ENCODE results near the gene GNG4. TPM values are rescaled to one million over a fixed set of nuclear protein-coding genes. Genes with fewer than 3 reads are reported as not detected.
A peak's percentile ranks its signal among the peaks of the same experiment; 100 is the strongest.
"Not testable (repeated sequence)": the region's sequence is repeated elsewhere in the genome, so short reads cannot be mapped to it uniquely, and the experiment has no call there.

Gene GNG4
- total RNA-seq, 1 experiment from 2014 or later, result 0.25 TPM

DNA sequence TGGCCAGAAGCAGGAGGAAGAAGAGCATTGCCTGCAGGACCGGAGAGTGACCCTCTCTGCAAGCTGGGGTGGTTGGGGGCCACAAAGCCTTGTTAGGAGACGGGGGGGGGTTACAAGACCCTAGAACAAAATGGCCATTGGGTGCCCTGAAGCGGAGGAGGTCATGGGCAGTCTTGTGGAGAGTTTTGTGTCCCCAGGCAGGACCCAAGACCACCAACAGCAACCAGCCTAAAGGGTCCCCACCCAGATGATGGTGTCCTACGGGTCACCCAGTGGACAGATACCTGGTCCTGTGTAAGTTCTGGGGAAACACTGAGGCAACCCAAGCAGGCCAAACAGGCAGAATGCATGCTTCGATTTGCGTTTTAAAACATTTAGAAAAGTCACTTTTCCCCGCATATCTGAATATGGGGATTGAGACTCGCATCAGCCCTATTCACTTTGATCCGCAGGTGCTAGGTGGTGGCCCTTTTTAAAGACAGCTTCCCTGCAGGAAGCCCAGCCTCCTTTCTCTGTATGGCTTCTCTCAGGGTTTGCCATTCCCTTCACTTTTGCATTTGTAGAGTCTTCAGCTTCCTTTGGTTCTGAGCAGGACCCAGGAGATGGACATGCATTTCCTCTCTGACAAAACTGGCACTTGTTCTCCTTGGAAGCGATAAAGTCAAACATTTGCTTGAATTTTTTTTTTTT is 21.1 kb downstream of the GNG4 start:
- DNase-seq (ENCODE audit: extremely low read depth, low read depth), result no peak

DNA sequence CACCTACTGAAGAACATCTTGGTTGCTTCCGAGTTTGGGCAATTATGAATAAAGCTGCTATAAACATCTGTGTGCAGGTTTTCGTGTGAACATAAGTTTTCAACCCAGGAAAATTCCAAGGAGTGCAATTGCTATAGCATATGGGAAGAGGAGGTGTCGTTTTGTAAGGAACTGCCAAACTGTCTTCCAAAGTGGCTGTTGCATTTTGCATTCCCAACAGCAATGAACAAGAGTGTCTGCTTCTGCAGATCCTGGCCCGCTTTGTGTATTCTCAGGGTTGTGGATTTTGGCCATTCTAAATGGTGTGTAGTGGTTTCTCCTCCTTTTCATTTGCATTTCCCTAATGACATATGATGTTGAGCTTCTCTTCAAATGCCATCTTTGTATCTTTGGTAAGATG is 23.8 kb downstream of the GNG4 start:
- DNase-seq (ENCODE audit: extremely low read depth, low read depth), result no peak

DNA sequence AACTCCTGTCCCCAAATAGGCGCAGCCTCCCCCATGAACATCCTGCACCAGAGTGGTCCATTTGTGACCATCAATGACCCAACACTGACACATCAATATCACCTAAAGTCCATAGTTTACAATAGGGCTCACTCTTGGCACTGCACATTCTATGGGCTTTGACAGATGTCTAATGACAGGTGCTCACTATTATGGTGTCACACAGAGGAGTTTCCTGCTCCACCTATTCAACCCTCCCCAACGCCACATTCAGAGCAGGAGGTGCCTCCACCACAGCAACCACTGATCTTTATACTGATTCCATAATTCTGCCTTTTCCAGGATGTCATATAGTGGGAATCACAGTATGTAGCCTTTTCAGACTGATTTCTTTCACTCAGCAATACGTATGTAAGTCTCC is 24.2 kb downstream of the GNG4 start:
- no peak for DNase-seq (ENCODE audit: extremely low read depth, low read depth)

DNA sequence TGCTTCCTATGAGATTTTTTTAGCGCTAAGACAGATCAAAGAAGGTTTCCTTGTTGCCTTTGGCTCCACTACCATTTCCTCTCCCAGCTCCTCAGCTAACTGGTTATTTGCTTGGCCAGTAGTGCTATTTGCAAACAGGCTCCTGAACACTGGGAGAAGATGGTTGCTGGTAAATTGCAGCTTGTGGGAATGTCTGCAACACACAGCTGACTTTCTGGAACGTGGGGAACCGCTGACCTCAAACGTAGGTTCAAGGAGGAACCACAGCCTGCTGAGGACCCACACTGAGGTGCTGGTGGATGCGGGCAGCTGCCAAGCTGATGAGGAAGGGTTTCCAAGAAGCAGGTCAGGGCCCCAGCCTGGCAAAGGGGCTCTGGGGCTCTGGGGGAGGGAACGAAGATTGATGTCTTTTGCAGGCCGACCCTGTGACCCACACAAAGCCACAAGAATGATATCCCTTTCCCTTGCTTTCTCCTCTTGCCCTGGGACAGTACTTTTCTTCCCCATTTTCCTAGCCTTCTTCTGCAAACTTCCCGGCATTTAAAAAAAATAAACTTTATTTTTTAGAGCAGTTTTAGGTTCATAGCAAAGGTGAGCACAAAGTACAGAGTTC is 24.8 kb downstream of the GNG4 start:
- DNase-seq (ENCODE audit: extremely low read depth, low read depth), result no peak

DNA sequence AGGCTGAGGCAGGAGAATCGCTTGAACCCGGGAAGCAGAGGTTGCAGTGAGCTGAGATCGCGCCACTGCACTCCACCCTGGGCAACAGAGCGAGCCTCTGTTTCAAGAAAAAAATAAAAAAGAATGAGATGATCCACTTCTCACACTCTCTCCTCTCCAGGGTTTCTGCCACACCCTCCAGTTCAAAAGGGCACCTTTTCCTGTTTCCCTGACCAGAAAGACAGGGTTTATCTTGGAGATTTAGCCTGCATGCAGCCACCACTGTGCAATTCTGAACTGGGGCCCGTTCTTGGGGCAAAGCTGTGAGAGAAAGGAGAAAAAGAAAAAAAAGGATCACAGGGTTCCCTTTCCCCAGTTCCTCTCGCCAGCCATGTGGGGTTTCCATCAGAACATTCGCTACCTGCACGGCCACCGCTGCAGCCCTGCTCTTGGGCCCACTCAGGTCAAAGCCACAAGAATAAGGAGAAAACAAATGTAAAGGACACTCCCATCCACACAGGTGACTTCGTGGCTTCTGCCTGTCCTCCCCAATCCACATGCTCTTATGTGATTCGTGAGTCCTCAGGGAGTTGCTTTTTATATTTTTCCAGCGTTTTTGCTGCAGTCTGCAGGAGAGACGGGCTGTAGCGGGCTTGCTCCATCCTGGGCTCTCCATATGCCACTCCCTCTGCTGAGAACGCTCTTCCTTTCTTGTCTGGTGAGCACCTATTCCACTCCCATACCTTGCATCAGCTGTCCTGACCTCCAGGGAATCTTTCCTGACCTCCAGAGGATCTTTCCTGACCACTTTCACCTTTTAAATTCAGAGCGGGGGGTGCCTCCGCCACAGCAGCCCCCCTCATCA is 26.4 kb downstream of the GNG4 start:
- DNase-seq (ENCODE audit: extremely low read depth, low read depth), result no peak

DNA sequence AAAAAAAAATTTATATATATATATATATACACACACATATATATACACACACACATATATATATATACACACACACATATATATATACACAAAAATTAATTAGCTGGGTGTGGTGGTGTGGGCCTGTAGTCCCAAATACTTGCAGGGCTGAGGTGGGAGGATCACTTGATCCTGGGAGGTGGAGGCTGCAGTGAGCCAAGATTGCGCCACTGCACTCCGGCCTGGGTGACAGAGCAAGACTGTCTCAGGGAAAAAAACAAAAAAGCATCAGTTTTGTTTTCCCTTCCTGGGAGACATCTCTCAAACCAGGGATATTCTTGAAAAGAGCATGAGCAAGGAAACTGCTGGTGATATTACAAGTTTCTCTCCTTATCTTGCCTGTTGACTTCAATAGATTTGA is 30.4 kb downstream of the GNG4 start:
- DNase-seq (ENCODE audit: extremely low read depth, low read depth), result not testable (repeated sequence)

DNA sequence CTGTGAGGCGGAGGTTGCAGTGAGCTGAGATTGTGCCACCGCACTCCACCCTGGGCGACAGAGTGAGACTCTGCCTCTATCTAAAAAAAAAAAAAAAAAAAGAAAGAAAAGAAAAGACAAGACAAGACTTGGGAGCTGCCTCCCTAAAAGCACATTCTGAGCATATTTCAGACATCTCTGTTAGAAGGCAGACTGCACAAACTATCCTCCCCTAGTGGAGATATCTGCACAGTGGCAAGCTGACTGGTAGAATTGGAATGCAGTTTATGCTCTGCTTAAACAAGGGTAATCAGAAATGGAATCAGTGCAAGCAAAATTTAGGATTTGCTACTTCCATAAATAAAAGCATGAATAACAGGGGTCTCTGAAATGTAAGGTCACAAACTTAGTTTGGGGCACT is 31.8 kb downstream of the GNG4 start:
- no peak for DNase-seq (ENCODE audit: extremely low read depth, low read depth)

DNA sequence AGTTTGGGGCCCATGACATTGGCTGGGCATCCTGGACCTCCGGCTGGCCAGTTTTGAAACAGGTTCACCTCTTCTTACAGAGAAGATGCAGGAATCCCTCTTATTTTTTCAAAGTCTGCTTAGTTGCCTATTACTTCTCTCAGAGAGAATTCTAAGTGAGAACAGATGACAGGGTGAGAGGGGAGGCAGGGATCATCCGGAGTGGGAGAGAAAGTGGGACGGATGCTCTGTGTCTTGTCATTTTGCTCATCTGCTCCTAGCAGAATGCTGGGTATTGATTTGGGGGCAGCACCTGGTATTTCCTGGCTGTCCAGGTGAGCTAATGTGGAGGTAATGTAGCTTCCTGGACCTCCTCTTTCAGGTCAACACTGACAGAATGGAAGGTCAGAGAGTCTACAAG is 32.4 kb downstream of the GNG4 start:
- no peak for DNase-seq (ENCODE audit: extremely low read depth, low read depth)

DNA sequence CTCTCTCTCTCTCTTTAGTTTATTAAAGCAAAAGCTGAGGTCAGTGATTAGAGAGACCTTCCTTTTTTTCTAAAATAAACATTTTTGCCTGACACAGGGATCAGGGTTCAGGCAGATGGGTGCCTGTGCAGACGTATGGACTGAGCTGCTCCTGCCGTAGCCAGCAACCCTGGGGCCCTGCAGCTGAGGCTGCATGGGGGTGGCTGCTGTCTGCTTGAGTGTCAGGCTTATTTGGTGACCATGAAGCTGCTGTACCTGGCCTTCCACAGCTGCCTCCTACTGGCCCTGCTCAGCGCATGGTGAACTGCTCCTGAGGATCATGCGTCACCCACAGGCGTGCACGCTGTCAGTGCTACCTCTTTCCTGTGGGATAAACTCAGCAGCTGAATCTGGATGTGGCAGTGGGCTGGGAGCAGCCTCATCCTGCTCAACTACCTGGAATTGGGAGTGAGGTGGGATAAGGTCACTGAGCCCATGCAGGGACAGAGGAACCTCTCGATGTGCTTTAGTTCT is 35.1 kb downstream of the GNG4 start:
- DNase-seq (ENCODE audit: extremely low read depth, low read depth), result no peak

DNA sequence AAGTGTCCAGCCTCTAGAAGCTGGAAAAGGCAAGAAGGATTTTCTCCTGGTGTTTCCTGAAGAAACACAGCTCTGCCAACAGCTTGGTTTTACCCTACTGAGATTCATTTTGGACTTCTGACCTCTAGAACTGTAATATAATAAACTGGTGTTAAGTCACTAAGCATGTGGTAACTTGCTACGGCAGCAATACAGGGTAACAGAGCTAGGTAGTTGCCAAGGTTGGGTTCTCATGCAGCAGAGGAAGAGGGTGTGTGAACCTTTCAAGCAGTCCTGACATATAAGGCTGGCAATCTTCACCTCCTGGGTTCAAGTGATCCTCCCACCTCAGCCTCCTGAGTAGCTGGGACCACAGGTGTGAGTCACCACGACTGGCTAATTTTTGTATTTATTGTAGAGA is 36.0 kb downstream of the GNG4 start:
- no peak for DNase-seq (ENCODE audit: extremely low read depth, low read depth)

DNA sequence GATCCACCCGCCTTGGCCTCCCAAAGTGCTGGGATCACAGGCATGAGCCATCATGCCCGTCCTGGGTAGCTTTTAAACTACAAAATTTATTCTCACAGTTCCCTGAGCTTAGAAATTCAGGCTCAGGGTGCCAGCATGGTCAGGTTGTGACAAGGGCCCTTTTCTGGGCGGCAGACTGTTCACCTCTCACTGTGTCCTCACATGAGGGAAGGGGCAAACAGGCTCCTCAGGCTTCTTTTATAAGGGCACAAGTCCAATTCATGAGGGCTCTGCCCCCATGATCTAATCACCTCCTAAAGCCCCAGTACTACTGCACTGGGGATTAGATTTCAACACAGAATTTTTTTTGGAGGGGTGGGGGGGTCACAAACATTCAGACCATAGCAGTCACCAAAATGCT is 36.8 kb downstream of the GNG4 start:
- DNase-seq (ENCODE audit: extremely low read depth, low read depth), result no peak

DNA sequence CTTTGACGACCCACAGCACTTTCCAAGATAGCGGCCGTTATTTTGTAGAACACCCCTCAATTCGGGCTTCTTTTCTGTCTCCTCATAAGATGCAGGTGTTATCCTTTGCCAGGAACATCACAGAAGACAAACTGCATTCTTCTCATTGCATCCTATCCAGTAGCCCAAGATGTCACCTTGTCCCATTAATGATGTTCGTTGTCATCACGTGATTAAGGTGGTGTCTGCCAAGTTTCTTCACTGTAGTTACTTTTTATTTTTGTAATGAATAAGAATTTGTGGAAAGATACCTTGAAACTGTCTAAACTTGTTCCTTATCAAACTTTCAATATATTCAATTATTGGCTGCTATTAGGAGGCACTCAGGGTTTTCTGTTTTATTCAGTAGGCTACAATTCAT is 39.4 kb downstream of the GNG4 start:
- no peak for DNase-seq (ENCODE audit: extremely low read depth, low read depth)

DNA sequence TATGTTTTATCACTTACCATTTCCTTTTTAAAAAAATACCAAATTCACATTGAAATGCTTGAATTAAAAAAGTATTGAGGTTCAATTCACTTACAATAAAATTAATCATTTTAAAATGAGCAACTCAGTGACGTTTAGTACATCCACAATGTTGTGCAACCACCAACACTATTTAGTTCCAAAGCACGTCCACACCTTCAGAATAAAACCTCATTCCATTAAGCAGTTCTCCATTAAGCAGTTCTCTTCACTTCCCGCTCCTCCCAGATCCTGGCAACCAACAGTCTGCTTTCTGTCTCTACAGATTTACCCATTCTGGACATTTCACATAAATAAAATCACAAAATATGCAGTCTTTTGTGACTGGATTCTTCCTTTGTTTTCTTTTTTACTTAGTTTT is 41.3 kb downstream of the GNG4 start:
- no peak for DNase-seq (ENCODE audit: extremely low read depth, low read depth)

DNA sequence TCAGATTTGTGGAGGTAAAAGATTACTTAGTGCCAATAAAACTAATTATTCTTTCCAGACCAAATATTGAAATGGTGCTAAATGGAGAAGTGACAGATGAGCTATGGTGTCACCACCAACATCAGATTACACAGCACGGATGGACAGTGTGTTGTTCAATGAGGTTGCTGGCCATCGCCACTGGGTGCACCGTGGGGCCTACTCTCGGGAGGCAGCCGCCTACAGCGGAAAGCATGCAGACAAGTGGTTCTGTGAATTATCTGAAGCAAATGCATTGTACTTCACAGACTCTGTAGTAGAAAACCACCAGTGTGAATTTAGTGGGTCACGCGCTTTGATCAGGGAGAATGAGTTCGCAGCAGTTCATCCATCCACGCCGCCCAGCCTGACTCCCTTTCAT is 42.3 kb downstream of the GNG4 start:
- no peak for DNase-seq (ENCODE audit: extremely low read depth, low read depth)

DNA sequence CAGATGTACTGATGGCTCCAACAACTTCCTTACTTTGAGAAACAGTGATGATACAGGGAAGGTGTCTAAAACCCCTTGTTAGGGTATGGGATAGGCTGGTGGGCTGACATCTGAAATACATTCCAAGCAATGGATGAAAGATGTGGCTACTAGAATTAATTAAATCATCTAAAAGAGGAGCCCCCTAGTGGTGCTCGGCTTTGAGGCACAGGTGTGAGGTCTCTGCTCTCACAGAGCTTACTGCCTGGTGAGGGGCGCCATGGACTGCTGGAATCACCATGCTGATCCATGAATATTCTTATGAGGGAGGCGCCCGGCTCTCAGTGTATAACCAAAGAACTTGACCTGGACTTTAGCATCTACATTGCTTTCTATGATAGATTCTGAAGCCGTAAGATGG is 48.5 kb downstream of the GNG4 start:
- no peak for DNase-seq (ENCODE audit: extremely low read depth, low read depth)

DNA sequence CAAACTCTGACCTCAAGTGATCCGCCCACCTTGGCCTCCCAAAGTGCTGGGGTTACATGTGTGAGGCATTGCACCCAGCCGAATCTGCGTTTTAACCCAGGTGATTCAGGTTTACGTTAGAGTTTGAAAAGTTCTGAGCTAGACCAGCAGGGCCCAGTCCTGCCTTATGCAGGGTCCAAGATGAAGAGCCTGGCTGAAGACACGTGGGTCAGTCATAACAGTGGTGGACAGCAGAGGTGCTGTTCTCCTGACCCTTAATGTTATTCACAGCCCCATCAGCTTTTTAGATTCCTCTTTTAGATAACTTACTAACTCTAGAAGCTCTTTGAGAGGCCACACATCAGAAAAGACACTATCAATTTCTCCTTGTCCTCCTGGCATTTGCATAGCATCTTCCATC is 50.0 kb downstream of the GNG4 start:
- DNase-seq (ENCODE audit: extremely low read depth, low read depth), result no peak

DNA sequence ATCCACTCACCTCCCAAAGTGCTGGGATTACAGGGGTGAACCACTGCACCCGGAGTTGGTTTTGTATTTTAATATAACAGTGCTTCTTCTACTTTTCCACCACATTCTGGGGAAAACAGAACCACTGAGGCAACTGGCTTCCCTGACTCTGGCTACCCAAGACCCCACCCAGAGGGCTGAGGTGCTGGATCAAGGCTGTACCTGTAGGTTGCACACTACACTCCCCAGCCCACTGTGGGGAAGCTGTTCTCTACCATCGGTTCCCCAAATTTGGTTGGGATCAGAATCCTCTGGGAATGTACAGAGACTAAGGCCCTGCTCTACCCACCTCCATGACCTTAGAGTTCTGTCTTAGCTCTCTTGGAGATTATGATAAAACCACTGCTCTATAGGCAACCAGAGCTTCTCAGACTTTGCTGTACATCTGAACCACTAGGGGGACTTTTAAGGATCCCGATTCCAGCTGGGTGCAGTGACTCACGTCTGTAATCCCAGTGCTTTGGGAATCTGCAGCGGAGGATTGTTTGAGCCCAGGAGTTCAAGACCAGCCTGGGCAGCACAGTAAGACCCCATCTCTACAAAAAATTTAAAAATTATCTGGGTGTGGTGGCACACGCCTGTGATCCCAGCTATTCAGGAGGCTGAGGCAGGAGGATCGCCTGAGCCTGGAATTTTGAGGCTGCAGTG is 51.6 kb downstream of the GNG4 start:
- peak; percentile 58 for DNase-seq (ENCODE audit: extremely low read depth, low read depth)

DNA sequence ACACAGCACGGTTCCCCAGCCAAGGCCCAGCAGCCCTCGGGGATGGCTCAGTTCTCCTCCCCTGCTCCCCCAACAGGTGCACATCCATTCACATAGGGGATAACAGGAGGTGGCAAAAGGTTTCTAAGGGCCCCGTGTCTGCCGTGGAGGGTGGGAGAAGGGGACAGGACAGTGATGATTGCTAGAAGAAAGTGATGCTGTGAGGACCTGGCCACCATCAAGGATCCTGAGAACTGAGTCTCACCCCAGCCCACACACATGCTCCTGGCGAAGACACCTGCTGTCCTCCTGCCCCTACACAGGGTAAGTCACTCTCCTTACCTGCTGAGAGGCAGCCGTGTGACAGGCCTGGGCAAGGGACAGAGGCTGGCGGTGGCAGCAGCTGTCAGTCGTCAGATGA is 54.5 kb downstream of the GNG4 start:
- DNase-seq (ENCODE audit: extremely low read depth, low read depth), result no peak

DNA sequence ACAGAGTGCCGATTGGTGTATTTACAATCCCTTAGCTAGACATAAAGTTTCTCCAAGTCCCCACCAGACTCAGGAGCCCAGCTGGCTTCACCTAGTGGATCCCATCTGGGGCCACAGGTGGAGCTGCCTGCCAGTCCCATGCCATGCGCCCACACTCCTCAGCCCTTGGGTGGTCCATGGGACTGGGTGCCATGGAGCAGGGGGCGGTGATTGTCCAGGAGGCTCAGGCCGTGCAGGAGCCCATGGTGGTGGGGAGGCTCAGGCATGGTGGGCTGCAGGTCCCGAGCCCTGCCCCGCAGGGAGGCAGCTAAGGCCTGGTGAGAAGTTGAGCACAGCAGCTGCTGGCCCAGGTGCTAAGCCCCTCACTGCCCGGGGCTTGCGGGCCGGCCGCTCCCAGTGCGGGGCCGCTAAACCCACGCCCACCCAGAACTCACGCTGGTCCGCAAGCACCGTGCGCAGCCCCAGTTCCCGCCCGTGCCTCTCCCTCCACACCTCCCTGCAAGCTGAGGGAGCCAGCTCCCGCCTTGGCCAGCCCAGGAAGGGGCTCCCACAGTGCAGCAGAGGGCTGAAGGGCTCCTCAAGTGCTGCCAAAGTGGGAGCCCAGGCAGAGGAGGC is 55.2 kb downstream of the GNG4 start:
- not testable (repeated sequence) for DNase-seq (ENCODE audit: extremely low read depth, low read depth)

DNA sequence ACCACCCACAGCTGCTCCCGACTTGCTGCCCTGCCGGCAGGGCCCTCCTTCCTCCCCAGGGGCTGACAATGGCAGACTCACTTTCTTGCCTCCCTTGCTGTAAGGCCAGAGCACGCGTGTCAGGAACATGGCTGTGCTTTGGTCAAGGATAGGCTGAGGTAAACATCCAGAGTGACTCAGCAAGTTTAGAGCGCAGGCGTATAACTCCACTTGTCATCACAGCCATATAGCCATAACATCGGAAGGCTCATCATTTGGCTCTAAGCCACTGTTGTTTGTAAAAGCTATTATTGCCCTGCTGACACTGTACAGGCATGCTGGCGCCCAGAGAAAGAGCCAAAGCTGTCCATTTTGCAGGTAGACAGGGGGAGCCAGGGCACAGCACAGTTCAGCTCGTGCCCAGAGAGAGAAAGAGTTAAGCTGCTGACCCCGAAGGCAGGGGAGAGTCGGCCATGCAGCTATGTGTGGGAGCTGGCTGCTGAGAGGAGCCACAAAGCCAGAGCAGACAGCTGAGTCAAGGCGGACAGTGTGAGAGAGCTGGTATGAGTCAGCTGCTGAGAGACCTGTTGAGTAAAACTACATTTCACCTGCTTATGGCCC is 60.6 kb downstream of the GNG4 start:
- DNase-seq (ENCODE audit: extremely low read depth, low read depth), result no peak

Measured in NCI-H460 (cell line).